Mucosa of descending colon (tissue), 3 donors: ENCODE measurements around the gene MAN2A2. TPM values are rescaled to one million over a fixed set of nuclear protein-coding genes. Genes with fewer than 3 reads are reported as not detected.

Source experiments
- ATAC-seq: fragments of 200-7000 bp; cut with Tn5 transposase; one replicate; pipeline ENCODE4 v1.9.1; 2020; ENCODE audit warnings: mild to moderate bottlenecking, moderate library complexity
- DNase-seq, 3 donors: peaks; one replicate each; pipeline ENCODE4 v3.0.0-alpha.2; 2020
- H3K36me3 ChIP-seq: fragments of 200-600 bp; one replicate; pipeline ENCODE4 v1.8.0; 2021; ENCODE audit warnings: low read depth, mild to moderate bottlenecking
- H3K4me1 ChIP-seq: fragments of 200-600 bp; one replicate; pipeline ENCODE4 v1.8.0; 2021; ENCODE audit warnings: low read depth, mild to moderate bottlenecking
- H3K4me3 ChIP-seq: fragments of 200-600 bp; one replicate; pipeline ENCODE4 v1.8.0; 2021; ENCODE audit warnings: mild to moderate bottlenecking
- H3K9me3 ChIP-seq: fragments of 200-600 bp; one replicate; pipeline ENCODE4 v1.8.0; 2021; ENCODE audit warnings: mild to moderate bottlenecking
- CTCF ChIP-seq: fragments of 200-600 bp; IDR thresholded peaks from one replicate; pipeline ENCODE4 v1.8.0; 2022; ENCODE audit warnings: antibody characterized with exemption, mild to moderate bottlenecking
- intact Hi-C, 2 donors: fragments of 100-400 bp; cut with DNase I in 1 of 2; cut with micrococcal nuclease in 1 of 2; formaldehyde crosslinking; loops; one replicate each; pipeline versions ENCODE4 v1.11.0 to v1.11.1; 2022; cut with DNase I, micrococcal nuclease
- total RNA-seq, 3 donors: library from RNA; stranded (reverse); fragmentation: NEBNext Ultra II Directional in 2 of 3; extraction: Animal tissue kit (Norgen Biotek cat#: 25700) in 2 of 3; gene quantifications; one replicate each; pipeline versions ENCODE4 v1.2.1 to v1.2.4, GENCODE V29; 2021 to 2023
- donor health status: DM: no; HTN: no; CAD: no; lungs with moderate emphysema.
- donor health status: DM: no; HTN: no; CAD: no.
- donor health status: DM: no; HTN: yes; CAD: no.

Gene MAN2A2
- total RNA-seq, 3 donors from 2014 or later = 50.9 to 75.8 (median 75.3) TPM

- TF ChIP-seq CTCF = no peak
- intact Hi-C loops = no loop called here
- no peaks in the 10 kb centered on the region for H3K36me3 ChIP-seq
Measured at GRCh38 chr15:90970274-90970673, 67.2 kb downstream of the MAN2A2 start.

GRCh38 chr15:90972133-90972532 lies 69.0 kb downstream of the MAN2A2 start:
- no peak for DNase-seq

More at GRCh38 chr15:90970274-90970673, 67.2 kb downstream of the MAN2A2 start:
- Histone ChIP-seq H3K9me3 (no peaks in the 10 kb centered on the region), H3K4me1 (no peaks in the 10 kb centered on the region), H3K4me3 (no peak overlapping the region)
- ATAC-seq (no peak), DNase-seq (no peak)

More at GRCh38 chr15:90972133-90972532, 69.0 kb downstream of the MAN2A2 start:
- no peaks in the 10 kb centered on the region for H3K4me1 ChIP-seq
- no peak for ATAC-seq
- no peak for TF ChIP-seq CTCF
- H3K36me3 ChIP-seq = no peaks in the 10 kb centered on the region
- H3K9me3 ChIP-seq = no peaks in the 10 kb centered on the region
- H3K4me3 ChIP-seq = no peak overlapping the region
- intact Hi-C loops = no loop called here

Other genes starting within 250 kb of the MAN2A2 start
- 1 to 10 TPM; 2.9 to 7.2 (median 4.1) TPM for gene BLM, start 186.0 kb upstream of the MAN2A2 start, total RNA-seq
- 10 to 100 TPM; 65.9 to 83.4 (median 67.4) TPM for gene FURIN, start 34.7 kb upstream of the MAN2A2 start, total RNA-seq
- gene FES, start 18.8 kb upstream of the MAN2A2 start, total RNA-seq = 10 to 100 TPM in 2 of 3 donors, 1 to 10 TPM in 1; 7.9 to 18.6 (median 12.1) TPM
- 10 to 100 TPM; 10.7 to 23.4 (median 15.4) TPM for gene HDDC3, start 29.2 kb downstream of the MAN2A2 start, total RNA-seq
- 10 to 100 TPM; 43.9 to 92.5 (median 54.8) TPM for gene UNC45A, start 32.0 kb downstream of the MAN2A2 start, total RNA-seq
- 10 to 100 TPM; 18.5 to 21.5 (median 20.7) TPM for gene RCCD1, start 51.6 kb downstream of the MAN2A2 start, total RNA-seq
- 10 to 100 TPM; 10.9 to 41.0 (median 12.3) TPM for gene PRC1, start 91.2 kb downstream of the MAN2A2 start, total RNA-seq
- gene VPS33B, start 119.3 kb downstream of the MAN2A2 start, total RNA-seq = 10 to 100 TPM; 13.4 to 22.7 (median 16.2) TPM
- 1 to 10 TPM in 1 of 3 donors, under 1 TPM in 2; 0.41 to 4.2 (median 0.80) TPM for gene SV2B, start 197.0 kb downstream of the MAN2A2 start, total RNA-seq